ENCODE measurements around the gene STX10. TPM values are rescaled to one million over a fixed set of nuclear protein-coding genes. Genes with fewer than 3 reads are reported as not detected.

Gene STX10
- total RNA-seq, 3 donors from 2014 or later = 48.2 to 59.7 (median 49.3) TPM

DNA sequence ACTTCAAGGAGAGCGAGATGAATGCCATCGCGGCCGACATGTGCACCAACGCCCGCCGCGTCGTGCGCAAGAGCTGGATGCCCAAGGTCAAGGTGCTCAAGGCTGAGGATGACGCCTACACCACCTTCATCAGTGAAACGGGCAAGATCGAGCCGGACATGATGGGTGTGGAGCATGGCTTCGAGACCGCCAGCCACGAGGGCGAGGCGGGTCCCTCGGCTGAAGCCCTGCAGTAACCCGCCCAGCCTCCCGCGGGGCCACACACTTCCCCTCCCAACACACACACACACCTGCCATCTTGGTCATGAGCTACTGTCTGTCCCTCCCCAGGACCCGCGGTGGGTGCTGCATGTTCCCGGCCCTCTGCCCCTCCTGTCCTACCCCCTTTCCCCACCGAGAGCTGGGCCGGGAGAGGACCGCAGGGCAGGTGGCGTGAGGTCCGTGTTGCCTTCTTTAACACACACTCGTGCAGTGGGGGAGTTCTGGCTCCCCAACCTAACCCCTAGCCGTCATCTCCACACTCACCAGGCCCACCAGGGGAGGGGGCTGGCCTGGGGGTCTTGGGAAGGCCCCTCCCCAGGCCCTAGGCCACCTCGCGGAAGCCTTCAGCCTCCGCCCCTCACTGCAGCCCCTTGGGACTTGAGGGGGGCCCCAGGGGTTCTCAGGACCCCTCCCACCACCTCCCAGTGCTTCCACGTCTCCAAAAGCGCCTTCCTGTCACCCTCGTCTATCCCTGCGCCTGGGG is 11.8 kb downstream of the STX10 start:
- intact Hi-C loops (cut with DNase I, micrococcal nuclease) = no loop called here
- DNase-seq (no peak), ATAC-seq (no peak)
- Histone ChIP-seq H3K4me3 (no peak overlapping the region), H3K36me3 (ENCODE audit: low read depth) (no peaks in the 10 kb centered on the region), H3K9me3 (no peaks in the 10 kb centered on the region), H3K4me1 (ENCODE audit: low read depth) (peaks cover 5% of the 10 kb centered on the region)
- TF ChIP-seq, protein P1, sequence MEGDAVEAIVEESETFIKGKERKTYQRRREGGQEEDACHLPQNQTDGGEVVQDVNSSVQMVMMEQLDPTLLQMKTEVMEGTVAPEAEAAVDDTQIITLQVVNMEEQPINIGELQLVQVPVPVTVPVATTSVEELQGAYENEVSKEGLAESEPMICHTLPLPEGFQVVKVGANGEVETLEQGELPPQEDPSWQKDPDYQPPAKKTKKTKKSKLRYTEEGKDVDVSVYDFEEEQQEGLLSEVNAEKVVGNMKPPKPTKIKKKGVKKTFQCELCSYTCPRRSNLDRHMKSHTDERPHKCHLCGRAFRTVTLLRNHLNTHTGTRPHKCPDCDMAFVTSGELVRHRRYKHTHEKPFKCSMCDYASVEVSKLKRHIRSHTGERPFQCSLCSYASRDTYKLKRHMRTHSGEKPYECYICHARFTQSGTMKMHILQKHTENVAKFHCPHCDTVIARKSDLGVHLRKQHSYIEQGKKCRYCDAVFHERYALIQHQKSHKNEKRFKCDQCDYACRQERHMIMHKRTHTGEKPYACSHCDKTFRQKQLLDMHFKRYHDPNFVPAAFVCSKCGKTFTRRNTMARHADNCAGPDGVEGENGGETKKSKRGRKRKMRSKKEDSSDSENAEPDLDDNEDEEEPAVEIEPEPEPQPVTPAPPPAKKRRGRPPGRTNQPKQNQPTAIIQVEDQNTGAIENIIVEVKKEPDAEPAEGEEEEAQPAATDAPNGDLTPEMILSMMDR (IDR thresholded peaks at IDR 0.05) = no peak

DNA sequence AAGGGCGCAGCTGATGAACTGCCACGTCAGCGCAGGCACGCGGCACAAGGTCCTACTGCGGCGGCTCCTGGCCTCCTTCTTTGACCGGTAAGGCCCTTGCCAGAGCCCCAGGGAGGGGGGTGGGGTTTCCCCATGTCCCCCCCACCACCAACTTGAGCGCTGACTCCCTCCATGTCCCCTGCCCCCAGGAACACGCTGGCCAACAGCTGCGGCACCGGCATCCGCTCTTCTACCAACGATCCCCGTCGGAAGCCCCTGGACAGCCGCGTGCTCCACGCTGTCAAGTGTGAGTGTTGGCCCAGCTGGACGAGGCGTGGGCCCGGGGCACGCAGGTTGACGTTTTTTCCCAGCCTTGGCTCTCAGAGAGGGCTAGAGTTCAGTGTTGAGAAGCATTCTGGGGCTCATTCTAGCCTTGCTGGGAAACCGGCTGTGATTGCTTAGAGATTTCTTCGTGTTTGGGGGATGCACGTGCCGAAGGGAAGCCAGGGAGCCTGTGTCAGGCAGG is 12.8 kb downstream of the STX10 start:
- Histone ChIP-seq H3K9me3 (no peaks in the 10 kb centered on the region), H3K4me1 (ENCODE audit: low read depth) (peaks cover 5% of the 10 kb centered on the region), H3K36me3 (ENCODE audit: low read depth) (no peaks in the 10 kb centered on the region), H3K4me3 (no peak overlapping the region)
- intact Hi-C loops (cut with DNase I, micrococcal nuclease) = no loop called here
- DNase-seq (no peak), ATAC-seq (no peak)
- TF ChIP-seq, protein P1 (IDR thresholded peaks at IDR 0.05) = no peak

GRCh38 chr19:13135068-13136062 is 14.8 kb downstream of the STX10 start:
- H3K36me3 ChIP-seq (ENCODE audit: low read depth) = no peaks in the 10 kb centered on the region

DNA sequence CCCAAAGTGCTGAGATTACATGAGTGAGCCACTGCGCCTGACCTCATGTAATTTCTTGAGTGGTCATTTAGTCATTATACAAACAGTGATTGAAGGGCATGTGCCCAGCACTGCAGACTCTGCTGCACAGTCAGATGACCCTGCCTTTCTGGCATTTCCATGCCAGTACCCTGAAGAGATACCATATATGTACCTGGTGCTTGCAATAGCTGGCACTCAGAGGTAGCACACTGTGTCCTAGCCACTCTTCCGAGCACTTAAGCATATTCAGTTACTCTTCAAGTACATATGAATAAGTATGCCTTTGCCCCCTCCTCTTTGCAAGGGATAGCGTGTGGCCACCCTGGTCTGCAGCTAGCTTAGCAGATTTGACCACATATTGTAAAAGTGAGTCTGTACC is 15.5 kb downstream of the STX10 start:
- Histone ChIP-seq H3K36me3 (ENCODE audit: low read depth) (no peaks in the 10 kb centered on the region), H3K9me3 (no peaks in the 10 kb centered on the region), H3K4me1 (ENCODE audit: low read depth) (no peaks in the 10 kb centered on the region), H3K4me3 (no peak overlapping the region)
- ATAC-seq (no peak), DNase-seq (no peak)
- intact Hi-C loops (cut with DNase I, micrococcal nuclease) = no loop called here
- TF ChIP-seq, protein P1 (IDR thresholded peaks at IDR 0.05) = no peak

More at GRCh38 chr19:13135068-13136062, 14.8 kb downstream of the STX10 start:
- TF ChIP-seq, protein P1 (IDR thresholded peaks at IDR 0.05) = no peak
- Histone ChIP-seq H3K4me3 (no peak overlapping the region), H3K9me3 (no peaks in the 10 kb centered on the region), H3K4me1 (ENCODE audit: low read depth) (no peaks in the 10 kb centered on the region)
- DNase-seq = no peak
- intact Hi-C loops (cut with DNase I, micrococcal nuclease) = no loop called here
- ATAC-seq = no peak

DNA sequence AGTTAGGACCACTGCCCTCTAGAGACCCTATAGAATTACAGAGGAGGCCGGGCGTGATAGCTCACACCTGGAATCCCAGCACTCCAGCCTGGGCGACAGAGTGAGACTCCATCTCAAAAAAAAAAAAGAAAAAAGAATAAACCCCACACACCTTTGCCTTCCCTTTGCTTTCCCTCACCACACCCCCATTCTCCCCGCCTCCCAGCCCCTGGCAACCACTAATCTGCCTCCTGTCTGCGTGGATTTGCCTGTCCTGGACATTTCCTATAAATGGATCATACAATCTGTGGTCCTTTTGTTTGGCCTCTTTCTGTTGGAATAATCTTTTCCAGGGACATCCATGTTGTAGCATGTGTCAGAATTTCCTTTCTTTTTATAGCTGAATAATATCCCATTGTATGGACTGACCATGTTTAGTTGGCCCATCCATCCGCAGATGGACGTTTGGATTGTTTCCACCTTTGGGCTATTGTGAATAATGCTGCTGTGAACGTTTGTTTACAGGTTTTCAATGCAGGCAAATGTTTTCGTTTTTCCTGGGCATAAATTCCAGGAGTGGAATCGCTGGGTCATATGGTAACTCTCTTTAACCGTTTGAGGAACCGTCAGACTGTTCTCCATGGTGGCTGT is 16.8 kb downstream of the STX10 start:
- H3K4me1 ChIP-seq (ENCODE audit: low read depth) = no peaks in the 10 kb centered on the region
- DNase-seq = no peak
- no peak for ATAC-seq
- TF ChIP-seq, protein P1 (IDR thresholded peaks at IDR 0.05) = no peak
- H3K4me3 ChIP-seq = no peak overlapping the region
- intact Hi-C loops (cut with DNase I, micrococcal nuclease) = no loop called here
- H3K9me3 ChIP-seq = no peaks in the 10 kb centered on the region
- no peaks in the 10 kb centered on the region for H3K36me3 ChIP-seq (ENCODE audit: low read depth)

Measured in mucosa of descending colon (tissue), 3 donors.